IMR-90 (cell line): ENCODE results near the gene PGGT1B. TPM values are rescaled to one million over a fixed set of nuclear protein-coding genes. Genes with fewer than 3 reads are reported as not detected.

Experiments
- ATAC-seq: fragments of 200-7000 bp; cut with Tn5 transposase; 2 replicates; pipeline ENCODE4 v1.9.1; 2020; ENCODE audit warnings: low read depth, mild to moderate bottlenecking, moderate library complexity
- BruUV-seq: library from RNA; stranded (reverse); fragments of 400-500 nt; replicated peaks from 2 replicates; lab custom pipeline; 2021; lab: Mats Ljungman, UMichigan
- CTCF ChIA-PET: fragments of 300-600 bp; formaldehyde crosslinking; extraction: SDS; loops from one replicate; lab custom pipeline; 2021; ENCODE audit warnings: antibody characterized with exemption; lab: Yijun Ruan, JAX
- POLR2A ChIA-PET: fragments of 300-600 bp; sonication (Branson Sonifier 250); formaldehyde crosslinking; loops from one replicate; lab custom pipeline; 2022; ENCODE audit warnings: antibody characterized with exemption; ENCODE audit not compliant: unreplicated experiment; lab: Charles Lee
- DNase-seq: peaks from one replicate; pipeline ENCODE4 v3.0.0; 2013
- H2AFZ ChIP-seq: replicated peaks from 2 replicates; pipeline ENCODE3; 2013; ENCODE audit warnings: low read length, mild to moderate bottlenecking; ENCODE audit not compliant: poor library complexity
- H2AK5ac ChIP-seq: 2 replicates; pipeline ENCODE4 v1.6.1; 2013; ENCODE audit warnings: low read depth, low read length, inconsistent platforms
- H2AK9ac ChIP-seq: replicated peaks from 2 replicates; pipeline ENCODE3; 2013; ENCODE audit warnings: mild to moderate bottlenecking, low read depth, low read length, moderate library complexity; ENCODE audit not compliant: poor library complexity
- H2BK120ac ChIP-seq: 2 replicates; pipeline ENCODE4 v1.6.1; 2013; ENCODE audit warnings: low read depth, low read length, inconsistent platforms
- H2BK15ac ChIP-seq: 3 replicates; pipeline ENCODE4 v1.6.1; 2013; ENCODE audit warnings: low read depth, low read length, inconsistent platforms
- H2BK20ac ChIP-seq: 2 replicates; pipeline ENCODE4 v1.6.1; 2013; ENCODE audit warnings: low read depth, mild to moderate bottlenecking, inconsistent platforms, low read length, moderate library complexity
- H2BK5ac ChIP-seq: 2 replicates; pipeline ENCODE4 v1.6.1; 2013; ENCODE audit warnings: mild to moderate bottlenecking, low read depth, low read length, inconsistent platforms; ENCODE audit not compliant: poor library complexity, severe bottlenecking
- H3K14ac ChIP-seq: replicated peaks from 2 replicates; pipeline ENCODE4 v1.6.1; 2013; ENCODE audit warnings: low read depth, low read length, inconsistent platforms
- H3K18ac ChIP-seq: 2 replicates; pipeline ENCODE4 v1.6.1; 2013; ENCODE audit warnings: low read depth, low read length, control low read depth
- H3K23ac ChIP-seq: 2 replicates; pipeline ENCODE4 v1.6.1; 2013; ENCODE audit warnings: low read depth, low read length, inconsistent platforms
- H3K27ac ChIP-seq: 2 replicates; pipeline ENCODE4 v1.5.1; 2013; ENCODE audit warnings: mild to moderate bottlenecking, control low read depth, low read length; ENCODE audit not compliant: insufficient read depth
- H3K27me3 ChIP-seq: 2 replicates; pipeline ENCODE4 v1.6.1; 2013; ENCODE audit warnings: low read length; ENCODE audit not compliant: control insufficient read depth, insufficient read depth
- H3K36me3 ChIP-seq: 2 replicates; pipeline ENCODE4 v1.6.1; 2013; ENCODE audit warnings: low read length, mixed read lengths; ENCODE audit not compliant: control insufficient read depth, insufficient read depth
- H3K4ac ChIP-seq: 2 replicates; pipeline ENCODE4 v1.6.1; 2013; ENCODE audit warnings: low read depth, low read length, inconsistent platforms
- H3K4me1 ChIP-seq: 2 replicates; pipeline ENCODE4 v1.6.1; 2013; ENCODE audit warnings: low read length, mixed read lengths; ENCODE audit not compliant: control insufficient read depth, insufficient read depth
- H3K4me2 ChIP-seq: 2 replicates; pipeline ENCODE4 v1.6.1; 2013; ENCODE audit warnings: low read depth, mild to moderate bottlenecking, control low read depth, low read length, moderate library complexity
- H3K4me3 ChIP-seq: 2 replicates; pipeline ENCODE4 v1.5.1; 2013; ENCODE audit warnings: low read depth, mild to moderate bottlenecking, control low read depth, low read length, moderate library complexity; ENCODE audit not compliant: insufficient read depth
- H3K56ac ChIP-seq: 2 replicates; pipeline ENCODE4 v1.6.1; 2013; ENCODE audit warnings: low read length, inconsistent platforms; ENCODE audit not compliant: insufficient read depth; ENCODE audit errors: extremely low read depth
- H3K79me1 ChIP-seq, 2 experiments: 2 replicates each; pipeline ENCODE4 v1.6.1; 2013; ENCODE audit warnings: low read length in 2 of 2, inconsistent platforms in 1 of 2, low read depth in 1 of 2
- H3K9ac ChIP-seq: 2 replicates; pipeline ENCODE4 v1.6.1; 2013; ENCODE audit warnings: low read depth, low read length, control low read depth
- H3K9me1 ChIP-seq: 2 replicates; pipeline ENCODE4 v1.6.1; 2013; ENCODE audit warnings: low read length, inconsistent platforms; ENCODE audit not compliant: insufficient read depth
- H3K9me3 ChIP-seq: 2 replicates; pipeline ENCODE4 v1.6.1; 2013; ENCODE audit warnings: low read length; ENCODE audit not compliant: control insufficient read depth, insufficient read depth
- H4K20me1 ChIP-seq: 2 replicates; pipeline ENCODE4 v1.6.1; 2013; ENCODE audit warnings: low read length, inconsistent platforms; ENCODE audit not compliant: insufficient read depth
- H4K5ac ChIP-seq: 2 replicates; pipeline ENCODE4 v1.6.1; 2013; ENCODE audit warnings: mild to moderate bottlenecking, low read depth, low read length, control low read depth
- H4K8ac ChIP-seq, 2 experiments: 2 replicates each; pipeline ENCODE4 v1.6.1; 2013; ENCODE audit warnings: low read depth in 2 of 2, low read length in 2 of 2, control low read depth in 1 of 2, inconsistent platforms in 1 of 2
- H4K91ac ChIP-seq: 2 replicates; pipeline ENCODE4 v1.6.1; 2013; ENCODE audit warnings: low read depth, low read length, inconsistent platforms; ENCODE audit not compliant: insufficient read depth
- BHLHE40 ChIP-seq: fragments of 150-350 bp; IDR thresholded peaks from 2 replicates; pipeline ENCODE4 v1.6.1; 2016; ENCODE audit warnings: mild to moderate bottlenecking, low read depth, low read length
- CEBPB ChIP-seq: IDR thresholded peaks from 2 replicates; pipeline ENCODE4 v1.6.1; 2012; ENCODE audit warnings: low read depth, low read length, improper control_type of control experiment
- CHD1 ChIP-seq: IDR thresholded peaks from 2 replicates; pipeline ENCODE4 v1.6.1; 2012; ENCODE audit warnings: low read depth, low read length, improper control_type of control experiment
- CTCF ChIP-seq: conservative IDR thresholded peaks from 2 replicates; pipeline ENCODE4 v1.5.1; 2012; ENCODE audit warnings: mild to moderate bottlenecking, low read depth, low read length, improper control_type of control experiment
- ELK1 ChIP-seq: fragments of 150-350 bp; IDR thresholded peaks from 2 replicates; pipeline ENCODE4 v1.6.1; 2016; ENCODE audit warnings: low read depth, mild to moderate bottlenecking, low read length, moderate library complexity, borderline replicate concordance
- FOS ChIP-seq: fragments of 150-350 bp; IDR thresholded peaks from 2 replicates; pipeline ENCODE4 v1.6.1; 2016; ENCODE audit warnings: low read depth, low read length
- MAFK ChIP-seq: IDR thresholded peaks from 2 replicates; pipeline ENCODE4 v1.6.1; 2012; ENCODE audit warnings: low read depth, low read length, improper control_type of control experiment
- MAZ ChIP-seq: IDR thresholded peaks from 2 replicates; pipeline ENCODE4 v1.6.1; 2012; ENCODE audit warnings: low read depth, mild to moderate bottlenecking, low read length, improper control_type of control experiment, moderate library complexity, borderline replicate concordance
- MXI1 ChIP-seq: IDR thresholded peaks from 2 replicates; pipeline ENCODE4 v1.6.1; 2012; ENCODE audit warnings: low read depth, mild to moderate bottlenecking, low read length, moderate library complexity, borderline replicate concordance
- NFE2L2 ChIP-seq: fragments of 150-350 bp; IDR thresholded peaks from 2 replicates; pipeline ENCODE4 v1.6.1; 2016; ENCODE audit warnings: low read depth, mild to moderate bottlenecking, low read length
- POLR2A ChIP-seq: IDR thresholded peaks from 2 replicates; pipeline ENCODE4 v1.6.1; 2012; ENCODE audit warnings: mild to moderate bottlenecking, low read depth, low read length
- RAD21 ChIP-seq: IDR thresholded peaks from 2 replicates; pipeline ENCODE4 v1.6.1; 2012; ENCODE audit warnings: low read length, improper control_type of control experiment
- RCOR1 ChIP-seq: IDR thresholded peaks from 2 replicates; pipeline ENCODE4 v1.6.1; 2012; ENCODE audit warnings: mild to moderate bottlenecking, low read length, improper control_type of control experiment; ENCODE audit not compliant: insufficient replicate concordance
- RFX5 ChIP-seq: IDR thresholded peaks from 2 replicates; pipeline ENCODE4 v1.8.0; 2012; ENCODE audit warnings: low read depth, mild to moderate bottlenecking, low read length, moderate library complexity
- SMC3 ChIP-seq: fragments of 150-350 bp; IDR thresholded peaks from 2 replicates; pipeline ENCODE4 v1.6.1; 2016; ENCODE audit warnings: low read depth, mild to moderate bottlenecking, antibody characterized with exemption, low read length, moderate library complexity
- USF2 ChIP-seq: fragments of 150-350 bp; IDR thresholded peaks from 2 replicates; pipeline ENCODE4 v1.6.1; 2017; ENCODE audit warnings: mild to moderate bottlenecking, antibody characterized with exemption, low read length, low read depth
- WGBS, 2 experiments: methylation state at CpG; one replicate each; pipeline versions ENCODE4 v1.1.5 to v1.1.7; 2013; ENCODE audit warnings: missing lambda C conversion rate in 2 of 2; ENCODE audit not compliant: insufficient read length in 1 of 2; ENCODE audit errors: extremely low coverage in 2 of 2; 5-methylcytosine and 5-hydroxymethylcytosine counted together
- dilution Hi-C: fragments of 300-500 bp; cut with HindIII; formaldehyde crosslinking; loops from one replicate; pipeline ENCODE4 v1.14.3; 2018; ENCODE audit warnings: low sequenced_read_pairs; ENCODE audit not compliant: unreplicated experiment
- in situ Hi-C: fragments of 300-500 bp; cut with MboI; formaldehyde crosslinking; loops from 3 replicates; pipeline ENCODE4 v1.14.3; 2019; ENCODE audit warnings: low sequenced_read_pairs, inconsistent platforms, mixed read lengths
- intact Hi-C: fragments of 100-400 bp; cut with micrococcal nuclease; formaldehyde crosslinking; loops from 2 replicates; pipeline ENCODE4 v1.10.0; 2022
- polyA plus RNA-seq, 3 experiments: library from polyadenylated mRNA; depleted of rRNA; stranded (reverse); fragments of >200 nt; gene quantifications; 2 replicates each; pipeline ENCODE4 v1.2.3, GENCODE V29; 2012; ENCODE audit warnings: low replicate concordance in 1 of 3
- total RNA-seq: library from RNA; depleted of rRNA; stranded (reverse); fragments of >200 nt; gene quantifications from 2 replicates; pipeline ENCODE4 v1.2.3, GENCODE V29; 2012

Gene PGGT1B
- total and polyA plus RNA-seq, 2 of the 4 experiments (the other 2 are of a cell fraction) = 2.1 to 19.2 TPM

- BruUV-seq = no TSS peak
- no peak overlapping the region for H3K4ac ChIP-seq
- H2AFZ ChIP-seq = no peak overlapping the region
- peaks cover 3% of the 10 kb centered on the region; the same call in 1 of the 2 replicates for H3K36me3 ChIP-seq
- H2BK15ac ChIP-seq = no peak overlapping the region
- H3K4me3 ChIP-seq = no peak overlapping the region
- H3K9me3 ChIP-seq = no peaks in the 10 kb centered on the region
- peaks cover 30% of the 10 kb centered on the region; the same call in 1 of the 2 replicates for H4K20me1 ChIP-seq
- WGBS, 2 experiments = no CpG with 5 or more reads among the region's 2 CpGs
- in situ Hi-C loops (no loop called here), dilution Hi-C loops (no loop called here), intact Hi-C loops (loop anchor here (5.0 kb wide), 1 partner anchor 37 kb away; the partner anchor contains the start of gene CCDC112)
- H3K27me3 ChIP-seq = no peaks in the 10 kb centered on the region
- TF ChIP-seq USF2 (no peak), CTCF (no peak), MAZ (no peak), MXI1 (no peak), CEBPB (no peak), BHLHE40 (no peak), POLR2A (no peak), NFE2L2 (no peak), FOS (no peak), RFX5 (no peak), SMC3 (no peak), MAFK (no peak), RAD21 (no peak), CHD1 (no peak), ELK1 (no peak), RCOR1 (no peak)
- H3K9ac ChIP-seq = no peak overlapping the region
- POLR2A ChIA-PET = no interaction called here
- CTCF ChIA-PET = no interaction called here
- H3K79me1 ChIP-seq = peaks cover 25 to 50% of the 10 kb centered on the region in 2 experiments
- H3K27ac ChIP-seq = no peak overlapping the region
- no peak overlapping the region for H2AK5ac ChIP-seq
- no peak overlapping the region for H2BK20ac ChIP-seq
- H4K5ac ChIP-seq = no peak overlapping the region
- peaks cover 7% of the 10 kb centered on the region; the same call in 1 of the 2 replicates for H3K4me1 ChIP-seq
- no peak overlapping the region for H3K18ac ChIP-seq
- no peak overlapping the region for H3K4me2 ChIP-seq
- no peak overlapping the region for H2AK9ac ChIP-seq
- DNase-seq (no peak), ATAC-seq (no peak)
- H2BK5ac ChIP-seq = no peak overlapping the region
- no peak overlapping the region for H4K91ac ChIP-seq
- H3K23ac ChIP-seq = no peak overlapping the region
- no peak overlapping the region for H2BK120ac ChIP-seq
- no peaks in the 10 kb centered on the region; the same call in 1 of the 2 replicates for H3K9me1 ChIP-seq
- no peak overlapping the region for H3K14ac ChIP-seq
- no peak overlapping the region for H4K8ac ChIP-seq
- no peak overlapping the region for H3K56ac ChIP-seq
Observed at GRCh38 chr5:115260248-115260647, 2.4 kb downstream of the PGGT1B start.
